ENCODE data around the gene MUC2. TPM values are rescaled to one million over a fixed set of nuclear protein-coding genes. Genes with fewer than 3 reads are reported as not detected.

The MUC2 gene
- not detected in 2 replicates for total RNA-seq

DNA sequence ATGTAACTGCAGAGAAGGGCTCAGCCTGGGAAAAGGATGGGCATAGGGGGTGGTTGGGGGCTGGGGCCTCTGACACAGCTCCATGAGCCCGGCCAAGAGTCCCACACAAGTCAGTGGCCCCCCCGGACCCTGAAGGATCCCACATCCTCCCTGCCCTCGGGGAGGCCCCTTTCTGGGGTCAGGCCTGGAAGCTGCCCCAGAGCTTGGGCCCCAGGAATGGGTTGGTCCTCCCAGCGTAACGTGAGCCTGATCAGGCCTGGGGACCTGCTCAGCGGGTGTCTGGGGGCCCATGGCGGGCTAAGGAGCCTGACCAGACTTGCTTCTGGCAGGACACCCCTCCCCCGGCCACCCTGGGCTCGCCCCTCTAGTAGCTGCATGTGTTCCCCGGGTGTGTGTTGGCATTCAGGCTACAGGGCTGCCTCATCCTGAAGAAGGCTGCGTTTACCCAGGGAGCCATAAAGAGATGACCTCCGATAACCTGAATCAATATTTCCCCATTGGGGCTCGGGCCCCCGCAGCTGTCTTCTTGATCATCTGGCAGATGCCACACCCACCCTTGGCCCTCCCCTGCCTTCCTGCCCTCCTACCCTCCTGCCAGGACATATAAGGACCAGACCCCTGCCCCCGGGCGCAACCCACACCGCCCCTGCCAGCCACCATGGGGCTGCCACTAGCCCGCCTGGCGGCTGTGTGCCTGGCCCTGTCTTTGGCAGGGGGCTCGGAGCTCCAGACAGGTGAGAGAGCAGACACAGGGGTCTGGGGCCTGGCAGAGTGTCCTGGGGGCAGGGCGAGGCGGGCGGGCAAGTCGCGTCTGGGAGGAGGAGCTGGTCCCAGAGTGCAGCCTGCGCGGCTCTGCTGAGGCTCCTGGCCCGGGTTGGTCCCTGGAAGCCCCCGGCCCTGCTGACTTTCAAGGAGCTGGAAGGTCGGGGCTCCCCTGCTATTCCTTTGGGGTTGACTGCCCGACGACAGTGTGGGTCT, at the start of gene MUC2:
Gene MUC2, plus strand, starts transcription at position 631 of the 978 bp plus-strand sequence.

DNA sequence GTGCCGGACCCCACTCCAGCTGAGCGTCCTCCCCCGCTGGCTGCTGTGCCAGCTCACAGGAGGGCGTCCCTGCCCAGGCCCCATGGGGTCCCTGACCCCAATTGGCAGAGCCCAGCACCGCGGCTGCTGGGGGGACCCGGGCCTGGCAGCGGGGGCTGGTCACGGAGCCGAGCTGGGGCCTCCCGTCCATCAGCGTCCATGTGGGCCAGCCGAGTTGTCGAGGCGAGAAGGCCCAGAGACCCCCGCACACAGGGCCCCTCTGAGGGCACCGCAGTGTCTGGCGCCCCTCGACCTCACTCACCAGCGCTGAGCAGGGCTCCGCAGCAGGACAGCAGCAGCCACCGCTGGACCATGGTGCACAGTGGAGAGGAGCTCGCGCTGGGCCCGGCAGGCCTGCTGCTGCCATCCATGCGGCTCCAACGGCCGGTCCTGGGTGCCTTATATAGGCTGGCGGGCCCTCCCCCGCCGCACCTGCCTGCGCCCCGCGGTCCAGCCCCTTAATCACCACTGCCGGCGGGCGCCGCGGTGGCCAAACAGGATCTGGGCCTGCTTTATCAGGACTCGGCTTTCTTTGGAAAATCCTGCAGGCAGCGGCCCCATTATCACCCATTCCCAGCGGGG, 38.3 kb upstream of the MUC2 start, which contains the start of gene MUC6:
Gene MUC6, minus strand, starts transcription at position 416 of the 621 bp plus-strand sequence. Its CDS starts 63 bp downstream, at position 353.

Other genes starting within 250 kb of the MUC2 start
- gene CRACR2B, start 247.0 kb upstream of the MUC2 start, total RNA-seq = 0.43 and 2.4 TPM in 2 replicates
- 615 and 663 TPM in 2 replicates for gene CD151, start 241.9 kb upstream of the MUC2 start, total RNA-seq
- gene POLR2L, start 232.3 kb upstream of the MUC2 start, total RNA-seq = 324 and 475 TPM in 2 replicates
- gene TSPAN4, start 232.0 kb upstream of the MUC2 start, total RNA-seq = 130 and 162 TPM in 2 replicates
- 42.7 and 63.5 TPM in 2 replicates for gene CHID1, start 164.1 kb upstream of the MUC2 start, total RNA-seq
- 22.9 and 27.0 TPM in 2 replicates for gene AP2A2, start 149.0 kb upstream of the MUC2 start, total RNA-seq
- not detected in 2 replicates for gene MUC6, start 38.2 kb upstream of the MUC2 start, total RNA-seq
- under 0.01 TPM in 1 of 2 replicates, not detected in the other for gene MUC5AC, start 83.1 kb downstream of the MUC2 start, total RNA-seq
- not detected in 2 replicates for gene MUC5B, start 148.2 kb downstream of the MUC2 start, total RNA-seq
- gene TOLLIP, start 234.8 kb downstream of the MUC2 start, total RNA-seq = 23.2 and 28.5 TPM in 2 replicates

Measured in bronchial smooth muscle cell (primary cell).